A549 (cell line): ENCODE results near the gene NFIX. TPM values are rescaled to one million over a fixed set of nuclear protein-coding genes. Genes with fewer than 3 reads are reported as not detected.
A peak's percentile ranks its signal among the peaks of the same experiment; 100 is the strongest.

ENCODE experiments used
- ATAC-seq, 2 experiments: fragments of 200-7000 bp in 1 of 2; fragments of >200 bp in 1 of 2; cut with Nextera tagmentation in 1 of 2; cut with Tn5 transposase in 1 of 2; 3 replicates each; pipeline versions ENCODE4 v1.8.0 to v1.9.1; 2018 to 2020; ENCODE audit warnings: mild to moderate bottlenecking in 1 of 2, moderate library complexity in 1 of 2
- CTCF ChIA-PET: fragments of 300-600 bp; sonication (Branson Sonifier 250); formaldehyde crosslinking; extraction: SDS; loops from one replicate; lab custom pipeline; 2021; ENCODE audit warnings: antibody characterized with exemption, inconsistent platforms; lab: Yijun Ruan, JAX
- POLR2A ChIA-PET: fragments of 350-600 bp; formaldehyde crosslinking; extraction: SDS; loops from one replicate; lab custom pipeline; 2021; ENCODE audit warnings: antibody characterized with exemption, inconsistent platforms; lab: Yijun Ruan, JAX
- DNase-seq, 2 experiments: peaks; one replicate each; pipeline versions ENCODE4 v3.0.0 to v3.0.0-alpha.2; 2011 to 2016; ENCODE audit warnings: low read depth in 1 of 2, low spot score in 1 of 2
- FAIRE-seq: peaks from 2 replicates; lab custom pipeline; 2011; peaks lifted over from hg19 to GRCh38; lab: Jason Lieb, UNC
- H3K27ac ChIP-seq, 2 experiments: fragments of >200 bp; sonication (Bioruptor Twin); formaldehyde crosslinking; 3 replicates each; pipeline ENCODE4 v1.5.1; 2016 to 2017
- H3K4me1 ChIP-seq: fragments of >200 bp; sonication (Bioruptor Twin); formaldehyde crosslinking; 3 replicates; pipeline ENCODE4 v1.6.1; 2016
- H3K4me2 ChIP-seq: fragments of >200 bp; sonication (Bioruptor Twin); formaldehyde crosslinking; 3 replicates; pipeline ENCODE4 v1.6.1; 2016
- H3K4me3 ChIP-seq: fragments of >200 bp; sonication (Bioruptor Twin); formaldehyde crosslinking; 3 replicates; pipeline ENCODE4 v1.5.1; 2016
- H3K9me3 ChIP-seq: fragments of >200 bp; sonication (Bioruptor Twin); formaldehyde crosslinking; 3 replicates; pipeline ENCODE4 v1.6.1; 2016
- BHLHE40 ChIP-seq: IDR thresholded peaks from 2 replicates; pipeline ENCODE4 v1.6.1; 2012; ENCODE audit warnings: low read depth, low read length, inconsistent platforms
- CBX8 ChIP-seq: fragments of 200-600 bp; sonication (generic); IDR thresholded peaks from 2 replicates; pipeline ENCODE4 v1.6.1; 2016
- CTCF ChIP-seq: fragments of >200 bp; sonication (Bioruptor Twin); formaldehyde crosslinking; IDR thresholded peaks from 3 replicates; pipeline ENCODE4 v1.5.1; 2016
- EHF ChIP-seq: fragments of 250-450 bp; sonication (Bioruptor Pico); IDR thresholded peaks from 2 replicates; pipeline ENCODE4 v1.5.0; 2020; ENCODE audit warnings: mild to moderate bottlenecking
- ELK1 ChIP-seq: fragments of 150-350 bp; IDR thresholded peaks from 2 replicates; pipeline ENCODE4 v1.6.1; 2014; ENCODE audit warnings: low read depth, mild to moderate bottlenecking, low read length
- EP300 ChIP-seq, 2 experiments: fragments of >200 bp; sonication (Bioruptor Twin); formaldehyde crosslinking; IDR thresholded peaks; 2 replicates in 1 of 2; 3 replicates in 1 of 2; pipeline ENCODE4 v1.6.1; 2016 to 2017
- FOSB ChIP-seq: fragments of 250-450 bp; sonication (Bioruptor Pico); IDR thresholded peaks from 2 replicates; pipeline ENCODE4 v1.5.0; 2020; ENCODE audit warnings: mild to moderate bottlenecking, moderate library complexity
- GATA3 ChIP-seq: IDR thresholded peaks from 2 replicates; pipeline ENCODE4 v1.6.1; 2012; ENCODE audit warnings: borderline replicate concordance
- HDAC2 ChIP-seq: fragments of 200-600 bp; sonication (generic); IDR thresholded peaks from 2 replicates; pipeline ENCODE4 v1.6.1; 2016
- KDM5A ChIP-seq: fragments of 200-600 bp; sonication (generic); IDR thresholded peaks from 2 replicates; pipeline ENCODE4 v1.6.1; 2016; ENCODE audit warnings: antibody characterized with exemption, mild to moderate bottlenecking
- PHF8 ChIP-seq: fragments of 200-600 bp; sonication (generic); IDR thresholded peaks from 2 replicates; pipeline ENCODE4 v1.6.1; 2016; ENCODE audit warnings: low read depth, mild to moderate bottlenecking, antibody characterized with exemption, moderate library complexity, borderline replicate concordance
- RAD21 ChIP-seq, 2 experiments: fragments of >200 bp in 1 of 2; sonication (Bioruptor Twin) in 1 of 2; formaldehyde crosslinking in 1 of 2; IDR thresholded peaks in 1 of 2; conservative IDR thresholded peaks in 1 of 2; 2 replicates in 1 of 2; 3 replicates in 1 of 2; pipeline ENCODE4 v1.6.1; 2012 to 2018; ENCODE audit warnings: inconsistent platforms in 1 of 2
- RARB ChIP-seq: fragments of 250-450 bp; sonication (Bioruptor Pico); IDR thresholded peaks from 2 replicates; pipeline ENCODE4 v1.8.0; 2021; ENCODE audit warnings: mild to moderate bottlenecking, moderate library complexity
- SMC3 ChIP-seq: fragments of >200 bp; sonication (Bioruptor Twin); formaldehyde crosslinking; IDR thresholded peaks from 3 replicates; pipeline ENCODE4 v1.6.1; 2018; ENCODE audit warnings: inconsistent platforms
- USF2 ChIP-seq: fragments of 450-650 bp; IDR thresholded peaks from 2 replicates; pipeline ENCODE4 v1.6.1; 2014; ENCODE audit warnings: antibody characterized with exemption
- WGBS: methylation state at CpG from one replicate; pipeline ENCODE4 v1.1.6; 2017; ENCODE audit errors: missing lambda C conversion rate; 5-methylcytosine and 5-hydroxymethylcytosine counted together
- polyA plus RNA-seq, 4 experiments: library from polyadenylated mRNA; depleted of rRNA in 3 of 4; stranded (reverse); fragments of >200 nt; fragmentation: RNase III in 1 of 4; extraction: RNeasy Plus Mini Kit Qiagen cat#74134 plus additional on column Dnase treatment in 1 of 4; gene quantifications; 2 replicates in 3 of 4; 3 replicates in 1 of 4; pipeline ENCODE4 v1.2.3, GENCODE V29; 2011 to 2017
- TF ChIP-seq, protein P1 (sequence below): fragments of >200 bp; sonication (Bioruptor Twin); formaldehyde crosslinking; IDR thresholded peaks from 2 replicates; pipeline ENCODE4 v1.6.1; 2016
- TF ChIP-seq, protein P2 (sequence below): fragments of 200-600 bp; sonication (generic); IDR thresholded peaks from 2 replicates; pipeline ENCODE4 v1.6.1; 2016; ENCODE audit warnings: antibody characterized with exemption, mild to moderate bottlenecking, moderate library complexity
- TF ChIP-seq, protein P3 (sequence below): IDR thresholded peaks from 2 replicates; pipeline ENCODE4 v1.6.1; 2012; ENCODE audit warnings: low read depth, borderline replicate concordance
- TF ChIP-seq, protein P4 (sequence below): IDR thresholded peaks from 2 replicates; pipeline ENCODE4 v1.6.1; 2012

Gene NFIX
- polyA plus RNA-seq, 2 of the 4 experiments (the other 2 are of a cell fraction) = 0.52 to 3.0 TPM

- H3K4me1 ChIP-seq = peaks cover 17% of the 10 kb centered on the region
- no peaks in the 10 kb centered on the region for H3K9me3 ChIP-seq
- 84% methylated on average over 8 of the region's 16 CpGs for WGBS
- H3K27ac ChIP-seq = peak overlapping the region; percentile 51 to 68; a peak in 4 of 6 replicates
- H3K4me3 ChIP-seq = no peak overlapping the region
- no peak for TF ChIP-seq GATA3
- TF ChIP-seq, all 56 proteins: peak for 0
- FAIRE-seq = no peak
- ATAC-seq = peak in 1 of 2 experiments; percentile 30; a peak in 2 of 6 replicates
- ChIA-PET CTCF (interaction anchor here (0.6 to 6.9 kb wide), 7 partner anchors 13 to 198 kb away, joined by 3 to 47 read pairs (median 6); no protein-coding TSS in a partner anchor), POLR2A (no interaction called here)
- H3K4me2 ChIP-seq = peak overlapping the region; percentile 39
- DNase-seq = no peak
Measured at GRCh38 chr19:13079542-13079986, 84.3 kb downstream of the NFIX start.

DNA sequence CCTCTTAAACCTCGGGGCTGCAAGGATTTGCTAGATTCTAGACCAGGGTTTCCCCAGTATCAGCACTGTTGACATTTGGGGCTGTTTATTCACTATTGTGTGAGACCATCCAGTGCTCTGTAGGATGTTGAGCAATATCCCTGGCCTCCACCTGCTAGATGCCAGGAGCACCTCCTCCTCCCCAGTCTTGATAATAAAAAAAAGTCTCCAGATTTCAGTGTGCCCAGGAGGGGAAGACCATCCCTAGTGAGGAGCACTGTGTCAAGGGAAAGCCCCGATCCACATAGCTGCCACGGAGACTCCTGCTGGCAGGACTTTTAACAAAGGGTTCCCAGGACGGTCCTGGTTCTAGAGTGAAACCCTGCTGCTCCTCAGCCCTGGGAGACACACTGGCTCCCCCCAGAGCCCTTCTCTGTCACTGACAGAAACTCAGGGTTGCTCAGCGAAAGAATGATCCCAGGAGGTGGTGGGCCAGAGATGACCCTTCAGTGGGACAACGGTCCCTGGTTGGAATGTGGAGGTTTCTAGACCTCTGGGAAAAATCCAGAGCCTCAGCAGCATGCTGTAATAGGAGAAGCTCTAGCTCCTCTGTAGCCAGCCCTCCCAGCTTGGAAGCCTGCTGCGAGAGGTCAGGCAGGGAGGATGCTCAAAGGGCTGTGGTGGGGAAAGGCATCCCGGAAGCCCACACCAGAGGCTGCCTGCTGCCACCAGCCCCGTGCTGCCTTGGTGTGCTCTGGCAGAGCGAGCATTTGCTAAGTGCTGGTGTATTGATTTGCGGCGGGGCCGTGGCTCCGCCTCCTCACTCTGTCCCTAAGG lies 87.1 kb downstream of the NFIX start:
- Histone ChIP-seq H3K9me3 (no peaks in the 10 kb centered on the region), H3K4me3 (no peak overlapping the region), H3K27ac (no peak overlapping the region), H3K4me2 (0 out of 3 replicates have a peak overlapping the region, but pooled peaks have one; percentile 21), H3K4me1 (peaks cover 17% of the 10 kb centered on the region)
- FAIRE-seq (no peak), DNase-seq (peak; percentile 58 to 61), ATAC-seq (peak; percentile 79 to 91)
- WGBS = 56% methylated on average over 14 of the region's 14 CpGs
- CTCF ChIA-PET = interaction anchor here (1.1 to 6.9 kb wide), 9 partner anchors 9 to 117 kb away, joined by 3 to 55 read pairs (median 5); no protein-coding TSS in a partner anchor
- TF ChIP-seq SMC3 (0 out of 3 replicates have a peak, but pooled peaks have one; percentile 25), CTCF (peak; percentile 22; the same call in 1 of the 3 replicates), EHF (CRISPR knock-in tag) (no peak), RAD21 (conservative IDR thresholded peaks at IDR 0.05 in 1 of 2, IDR thresholded peaks at IDR 0.05 in 1 of 2) (peak; percentile 32 to 51; a peak in 3 of 5 replicates)
- POLR2A ChIA-PET = no interaction called here

DNA sequence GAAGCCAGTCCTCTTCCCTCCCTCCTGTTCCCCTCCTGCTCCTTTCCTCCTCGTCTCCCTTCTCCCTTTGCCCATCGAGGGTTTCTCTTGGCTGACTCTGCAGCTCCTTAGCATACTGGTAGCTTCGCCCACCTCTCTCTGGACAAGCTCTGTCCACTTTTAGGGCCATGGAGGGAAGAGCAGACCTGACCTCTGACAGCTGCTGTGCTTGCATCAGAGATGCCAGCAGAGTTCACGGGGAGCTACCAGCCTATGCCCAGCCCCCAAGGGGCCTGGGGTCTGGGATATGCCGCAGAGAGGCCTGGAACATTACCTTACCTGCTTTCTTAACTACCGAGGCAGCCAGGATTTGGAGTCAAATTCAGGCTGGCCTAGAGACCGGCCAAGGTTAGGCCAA lies 87.7 kb downstream of the NFIX start:
- Histone ChIP-seq H3K4me2 (no peak overlapping the region), H3K27ac (no peak overlapping the region), H3K9me3 (no peaks in the 10 kb centered on the region), H3K4me3 (no peak overlapping the region), H3K4me1 (peaks cover 17% of the 10 kb centered on the region)
- CTCF ChIA-PET = interaction anchor here (1.1 to 6.9 kb wide), 10 partner anchors 8 to 118 kb away, joined by 3 to 55 read pairs (median 4); no protein-coding TSS in a partner anchor
- TF ChIP-seq KDM5A = no peak
- no peak for TF ChIP-seq RAD21 (conservative IDR thresholded peaks at IDR 0.05 in 1 of 2, IDR thresholded peaks at IDR 0.05 in 1 of 2)
- no peak for TF ChIP-seq FOSB (CRISPR knock-in tag)
- TF ChIP-seq PHF8 = no peak
- TF ChIP-seq, protein P1, sequence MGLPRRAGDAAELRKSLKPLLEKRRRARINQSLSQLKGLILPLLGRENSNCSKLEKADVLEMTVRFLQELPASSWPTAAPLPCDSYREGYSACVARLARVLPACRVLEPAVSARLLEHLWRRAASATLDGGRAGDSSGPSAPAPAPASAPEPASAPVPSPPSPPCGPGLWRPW = no peak
- no peak for TF ChIP-seq BHLHE40
- TF ChIP-seq CBX8 = no peak
- TF ChIP-seq, protein P2, sequence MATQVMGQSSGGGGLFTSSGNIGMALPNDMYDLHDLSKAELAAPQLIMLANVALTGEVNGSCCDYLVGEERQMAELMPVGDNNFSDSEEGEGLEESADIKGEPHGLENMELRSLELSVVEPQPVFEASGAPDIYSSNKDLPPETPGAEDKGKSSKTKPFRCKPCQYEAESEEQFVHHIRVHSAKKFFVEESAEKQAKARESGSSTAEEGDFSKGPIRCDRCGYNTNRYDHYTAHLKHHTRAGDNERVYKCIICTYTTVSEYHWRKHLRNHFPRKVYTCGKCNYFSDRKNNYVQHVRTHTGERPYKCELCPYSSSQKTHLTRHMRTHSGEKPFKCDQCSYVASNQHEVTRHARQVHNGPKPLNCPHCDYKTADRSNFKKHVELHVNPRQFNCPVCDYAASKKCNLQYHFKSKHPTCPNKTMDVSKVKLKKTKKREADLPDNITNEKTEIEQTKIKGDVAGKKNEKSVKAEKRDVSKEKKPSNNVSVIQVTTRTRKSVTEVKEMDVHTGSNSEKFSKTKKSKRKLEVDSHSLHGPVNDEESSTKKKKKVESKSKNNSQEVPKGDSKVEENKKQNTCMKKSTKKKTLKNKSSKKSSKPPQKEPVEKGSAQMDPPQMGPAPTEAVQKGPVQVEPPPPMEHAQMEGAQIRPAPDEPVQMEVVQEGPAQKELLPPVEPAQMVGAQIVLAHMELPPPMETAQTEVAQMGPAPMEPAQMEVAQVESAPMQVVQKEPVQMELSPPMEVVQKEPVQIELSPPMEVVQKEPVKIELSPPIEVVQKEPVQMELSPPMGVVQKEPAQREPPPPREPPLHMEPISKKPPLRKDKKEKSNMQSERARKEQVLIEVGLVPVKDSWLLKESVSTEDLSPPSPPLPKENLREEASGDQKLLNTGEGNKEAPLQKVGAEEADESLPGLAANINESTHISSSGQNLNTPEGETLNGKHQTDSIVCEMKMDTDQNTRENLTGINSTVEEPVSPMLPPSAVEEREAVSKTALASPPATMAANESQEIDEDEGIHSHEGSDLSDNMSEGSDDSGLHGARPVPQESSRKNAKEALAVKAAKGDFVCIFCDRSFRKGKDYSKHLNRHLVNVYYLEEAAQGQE = no peak
- TF ChIP-seq HDAC2 = no peak
- no peak for TF ChIP-seq RARB (CRISPR knock-in tag)
- no peak for TF ChIP-seq USF2
- TF ChIP-seq, protein P3, sequence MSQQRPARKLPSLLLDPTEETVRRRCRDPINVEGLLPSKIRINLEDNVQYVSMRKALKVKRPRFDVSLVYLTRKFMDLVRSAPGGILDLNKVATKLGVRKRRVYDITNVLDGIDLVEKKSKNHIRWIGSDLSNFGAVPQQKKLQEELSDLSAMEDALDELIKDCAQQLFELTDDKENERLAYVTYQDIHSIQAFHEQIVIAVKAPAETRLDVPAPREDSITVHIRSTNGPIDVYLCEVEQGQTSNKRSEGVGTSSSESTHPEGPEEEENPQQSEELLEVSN = no peak
- no peak for TF ChIP-seq EP300 (IDR thresholded peaks at IDR 0.05)
- no peak for TF ChIP-seq ELK1
- TF ChIP-seq, protein P4, sequence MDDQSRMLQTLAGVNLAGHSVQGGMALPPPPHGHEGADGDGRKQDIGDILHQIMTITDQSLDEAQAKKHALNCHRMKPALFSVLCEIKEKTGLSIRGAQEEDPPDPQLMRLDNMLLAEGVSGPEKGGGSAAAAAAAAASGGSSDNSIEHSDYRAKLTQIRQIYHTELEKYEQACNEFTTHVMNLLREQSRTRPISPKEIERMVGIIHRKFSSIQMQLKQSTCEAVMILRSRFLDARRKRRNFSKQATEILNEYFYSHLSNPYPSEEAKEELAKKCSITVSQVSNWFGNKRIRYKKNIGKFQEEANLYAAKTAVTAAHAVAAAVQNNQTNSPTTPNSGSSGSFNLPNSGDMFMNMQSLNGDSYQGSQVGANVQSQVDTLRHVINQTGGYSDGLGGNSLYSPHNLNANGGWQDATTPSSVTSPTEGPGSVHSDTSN = no peak
- POLR2A ChIA-PET = no interaction called here
- no peak for FAIRE-seq
- no peak for ATAC-seq
- DNase-seq = no peak
- 67% methylated on average over 7 of the region's 7 CpGs for WGBS
